NCI-H524 (cell line): ENCODE data around the gene VIPR2.
"Not testable (repeated sequence)": the region's sequence is repeated elsewhere in the genome, so short reads cannot be mapped to it uniquely, and the experiment has no call there.

Experiments used
- DNase-seq, 2 experiments: peaks; one replicate each; lab custom pipeline; 2025; lab: John Stamatoyannopoulos, UW

The VIPR2 gene

DNA sequence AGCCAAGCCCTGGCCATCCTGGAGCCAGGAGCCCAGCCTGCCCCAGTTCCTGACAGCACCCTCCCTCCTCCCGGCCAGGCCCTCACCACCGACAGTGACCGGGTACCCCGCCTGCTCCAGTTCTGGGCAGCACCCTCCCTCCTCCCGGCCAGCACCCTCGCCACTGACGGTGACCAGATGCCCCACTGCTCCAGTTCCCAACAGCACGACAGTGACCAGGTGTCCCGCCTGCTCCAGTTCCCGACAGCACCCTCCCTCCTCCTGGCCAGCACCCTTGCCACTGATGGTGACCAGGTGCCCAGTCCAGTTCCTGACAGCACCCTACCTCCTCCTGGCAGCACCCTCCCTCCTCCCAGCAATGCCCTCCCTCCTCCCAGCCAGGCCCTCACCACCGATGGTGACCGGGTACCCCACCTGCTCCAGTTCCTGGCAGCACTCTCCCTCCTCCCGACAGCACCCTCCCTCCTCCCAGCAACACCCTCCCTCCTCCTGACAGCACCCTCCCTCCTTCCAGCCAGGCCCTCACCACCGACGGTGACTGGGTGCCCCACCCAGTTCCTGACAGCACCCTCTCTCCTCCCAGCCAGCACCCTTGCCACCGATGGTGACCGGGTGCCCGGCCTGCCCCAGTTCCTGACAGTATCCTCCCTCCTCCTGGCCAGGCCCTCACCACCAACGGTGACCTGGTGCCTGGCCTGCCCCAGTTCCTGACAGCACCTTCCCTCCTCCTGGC is 40.3 kb downstream of the VIPR2 start:
- no peak for DNase-seq

DNA sequence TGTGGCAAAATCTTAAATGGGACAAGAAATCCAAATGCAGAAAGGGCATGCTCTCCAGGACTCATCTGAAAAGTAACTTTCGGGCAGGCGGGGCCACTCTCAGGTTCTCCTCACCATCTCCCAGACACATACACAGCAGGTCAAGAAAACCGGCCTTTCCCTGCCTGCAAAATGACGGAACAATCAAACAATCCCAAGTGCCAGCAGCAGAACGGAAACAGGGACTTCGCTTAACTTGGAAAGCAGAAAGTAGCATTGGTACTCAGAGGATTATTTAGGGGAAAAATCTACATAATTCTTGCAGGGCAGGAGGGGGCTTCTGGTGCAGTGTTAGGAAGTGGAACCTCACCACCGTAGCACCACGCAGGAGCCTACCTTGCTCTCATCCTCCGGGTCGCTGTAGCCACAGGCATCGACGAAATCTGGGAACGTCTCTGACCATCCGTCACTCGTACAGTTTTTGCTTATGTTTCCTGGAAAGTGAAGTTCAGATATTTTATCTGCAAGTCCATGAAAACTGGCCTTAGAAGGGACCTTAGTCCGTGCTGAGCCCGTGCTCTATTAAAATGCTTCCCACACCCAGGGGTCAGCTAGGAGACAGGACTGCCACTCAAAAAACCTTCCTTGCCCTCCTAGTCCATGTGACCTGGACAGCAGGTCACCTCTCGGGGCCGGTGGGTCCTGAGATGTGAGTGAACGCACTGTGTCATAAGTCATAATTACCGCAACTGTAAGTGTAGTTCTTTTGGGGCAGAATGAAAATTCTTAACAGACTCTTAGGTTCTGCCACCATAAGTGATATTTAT is 41.1 kb downstream of the VIPR2 start:
- no peak for DNase-seq

DNA sequence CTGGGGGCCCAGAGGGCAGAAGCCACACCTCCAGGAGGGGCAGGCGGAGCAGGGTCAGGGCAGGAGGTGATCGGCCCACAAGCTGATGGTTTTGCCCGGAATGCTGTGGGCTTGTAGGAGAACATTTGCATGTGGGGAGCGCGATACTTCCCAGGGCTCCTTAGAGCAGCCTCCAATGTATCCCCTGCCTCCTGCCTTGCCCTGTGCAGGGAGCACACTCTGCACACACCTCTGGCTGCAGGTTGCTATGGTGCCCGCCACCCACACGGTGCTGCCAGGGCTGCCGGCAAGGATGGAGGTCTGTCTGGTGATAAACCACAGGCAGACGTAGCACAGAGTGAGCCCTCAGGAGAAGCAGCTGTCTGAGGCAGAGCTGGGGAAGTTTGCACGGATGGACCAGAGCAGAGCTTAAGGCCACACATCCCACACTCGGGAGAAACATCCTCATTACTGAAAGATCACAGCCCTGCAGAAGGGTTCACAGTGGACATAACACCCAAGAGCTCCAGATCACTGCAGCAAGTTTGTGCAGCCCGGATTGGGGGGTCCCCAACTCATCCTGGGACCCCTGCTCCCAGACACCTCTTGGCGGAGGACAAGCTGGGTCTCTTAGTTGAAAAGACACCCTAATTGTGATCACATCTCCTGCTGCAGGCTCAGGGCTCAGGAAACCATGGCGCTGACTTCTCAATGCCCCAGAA is 41.8 kb downstream of the VIPR2 start:
- DNase-seq = no peak

DNA sequence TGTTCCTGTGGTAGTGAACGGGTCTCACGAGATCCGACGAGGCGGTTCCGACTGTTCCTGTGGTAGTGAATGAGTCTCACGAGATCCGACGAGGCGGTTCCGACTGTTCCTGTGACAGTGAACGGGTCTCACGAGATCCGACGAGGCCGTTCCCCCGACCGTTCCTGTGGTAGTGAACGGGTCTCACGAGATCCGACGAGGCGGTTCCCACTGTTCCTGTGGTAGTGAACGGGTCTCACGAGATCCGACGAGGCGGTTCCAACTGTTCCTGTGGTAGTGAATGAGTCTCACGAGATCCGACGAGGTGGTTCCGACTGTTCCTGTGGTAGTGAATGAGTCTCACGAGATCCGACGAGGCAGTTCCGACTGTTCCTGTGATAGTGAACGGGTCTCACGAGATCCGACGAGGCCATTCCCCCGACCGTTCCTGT is 43.0 kb downstream of the VIPR2 start:
- DNase-seq = not testable (repeated sequence)

DNA sequence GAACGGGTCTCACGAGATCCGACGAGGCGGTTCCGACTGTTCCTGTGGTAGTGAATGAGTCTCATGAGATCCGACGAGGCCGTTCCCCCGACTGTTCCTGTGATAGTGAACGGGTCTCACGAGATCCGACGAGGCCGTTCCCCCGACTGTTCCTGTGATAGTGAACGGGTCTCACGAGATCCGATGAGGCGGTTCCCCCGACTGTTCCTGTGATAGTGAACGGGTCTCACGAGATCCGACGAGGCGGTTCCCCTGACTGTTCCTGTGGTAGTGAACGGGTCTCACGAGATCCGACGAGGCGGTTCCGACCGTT is 43.6 kb downstream of the VIPR2 start:
- not testable (repeated sequence) for DNase-seq

DNA sequence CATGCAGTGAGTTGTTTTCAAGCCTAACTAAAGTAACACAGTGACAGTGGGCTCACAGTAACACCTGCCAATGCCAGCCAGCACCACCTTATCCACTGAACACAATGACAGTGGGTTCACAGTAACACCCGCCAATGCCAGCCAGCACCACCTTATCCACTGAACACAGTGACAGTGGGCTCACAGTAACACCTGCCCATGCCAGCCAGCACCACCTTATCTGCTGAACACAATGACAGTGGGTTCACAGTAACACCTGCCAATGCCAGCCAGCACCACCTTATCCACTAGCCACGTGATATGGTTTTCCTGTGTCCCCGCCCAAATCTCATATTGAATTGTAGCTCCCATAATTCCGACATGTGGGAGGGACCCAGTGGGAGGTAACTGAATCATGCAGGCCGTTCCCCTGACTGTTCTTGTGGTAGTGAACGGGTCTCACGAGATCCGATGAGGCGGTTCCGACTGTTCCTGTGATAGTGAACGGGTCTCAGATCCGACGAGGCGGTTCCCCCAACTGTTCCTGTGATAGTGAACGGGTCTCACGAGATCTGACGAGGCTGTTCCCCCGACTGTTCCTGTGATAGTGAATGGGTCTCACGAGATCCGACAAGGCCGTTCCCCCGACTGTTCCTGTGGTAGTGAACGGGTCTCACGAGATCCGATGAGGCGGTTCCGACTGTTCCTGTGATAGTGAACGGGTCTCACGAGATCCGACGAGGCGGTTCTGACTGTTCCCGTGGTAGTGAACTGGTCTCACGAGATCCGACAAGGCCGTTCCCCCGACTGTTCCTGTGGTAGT is 44.2 kb downstream of the VIPR2 start:
- not testable (repeated sequence) for DNase-seq

DNA sequence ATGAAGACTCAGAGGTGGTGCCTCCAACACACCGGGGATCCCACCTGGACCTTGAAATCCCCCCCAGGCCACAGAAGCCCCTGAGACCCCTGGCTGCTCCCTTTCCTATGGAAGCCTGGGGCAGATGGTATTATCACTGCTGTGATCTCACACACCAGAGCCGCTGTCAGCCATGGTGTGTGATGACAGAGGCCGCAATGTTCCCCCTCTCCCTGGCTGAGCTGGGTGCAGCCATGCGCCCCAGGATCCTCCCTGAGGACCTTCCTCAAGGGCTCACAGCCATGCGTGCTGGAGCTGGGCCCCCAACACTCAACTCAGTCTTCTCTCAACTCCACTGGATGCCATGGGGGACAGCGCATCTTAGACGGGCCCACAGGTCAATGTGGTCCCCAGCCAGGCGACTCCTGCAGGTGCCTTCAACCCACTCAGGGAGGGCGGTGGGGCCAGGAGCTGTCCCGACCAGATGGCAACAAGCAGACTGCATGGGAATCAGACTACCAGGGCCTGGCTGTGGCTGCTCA is 44.9 kb downstream of the VIPR2 start:
- no peak for DNase-seq

DNA sequence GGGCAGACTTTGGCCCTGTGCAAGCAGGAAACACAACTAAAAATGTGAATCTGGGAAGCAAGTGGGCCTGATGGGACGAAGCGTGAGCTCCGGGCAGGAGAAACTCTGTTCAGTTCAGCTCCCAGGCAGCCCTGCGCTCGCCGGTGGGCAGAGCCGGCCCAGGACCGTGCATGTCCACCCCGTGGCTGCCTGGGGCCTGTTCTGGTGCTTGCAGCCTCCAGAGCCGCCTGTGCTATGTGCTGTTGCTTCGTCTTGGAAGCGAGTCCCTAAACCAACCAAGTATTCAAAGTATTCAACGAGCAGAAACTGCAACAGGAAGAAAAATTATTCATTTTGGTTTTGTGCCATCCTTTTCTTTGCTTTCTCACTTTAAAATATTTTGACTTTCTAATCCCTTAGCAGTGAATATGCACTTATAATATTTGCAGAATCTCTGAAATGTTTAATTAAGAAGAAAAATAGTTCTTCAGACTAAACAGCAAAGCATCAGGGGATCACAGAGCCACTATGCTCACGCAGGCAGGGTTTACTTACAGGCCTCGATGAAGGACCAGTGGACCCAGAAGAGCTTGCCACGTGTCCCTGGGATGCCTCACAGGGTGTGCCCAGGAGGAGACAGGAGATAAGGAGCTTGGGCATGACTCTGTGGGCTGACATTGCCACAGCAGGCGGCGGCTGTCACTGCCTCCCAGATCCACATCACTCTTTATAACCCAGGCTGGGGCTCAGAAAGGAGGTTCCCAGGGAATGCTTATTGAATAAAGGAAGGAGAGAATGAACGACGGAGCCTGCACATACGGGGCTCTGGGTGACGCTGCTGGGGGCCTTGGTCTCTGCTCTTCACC is 45.6 kb downstream of the VIPR2 start:
- no peak for DNase-seq

DNA sequence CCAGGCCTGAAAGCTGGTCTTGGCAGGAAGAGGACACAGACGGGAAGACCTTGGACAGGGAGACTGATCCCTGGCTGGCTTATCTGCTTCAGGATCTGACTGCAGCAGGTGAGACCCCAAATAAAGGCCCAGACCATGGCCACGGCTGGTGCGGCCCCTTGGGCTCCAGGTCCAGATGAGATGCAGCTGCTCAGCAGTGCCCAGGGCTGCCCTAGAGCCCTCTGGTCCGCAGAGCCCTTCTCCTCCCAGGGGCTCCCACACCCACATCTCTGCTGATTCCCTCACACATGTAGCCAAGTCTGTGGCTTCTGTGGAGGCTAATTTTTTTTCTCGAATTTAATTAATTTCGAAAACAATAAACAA is 46.3 kb downstream of the VIPR2 start:
- DNase-seq = no peak

DNA sequence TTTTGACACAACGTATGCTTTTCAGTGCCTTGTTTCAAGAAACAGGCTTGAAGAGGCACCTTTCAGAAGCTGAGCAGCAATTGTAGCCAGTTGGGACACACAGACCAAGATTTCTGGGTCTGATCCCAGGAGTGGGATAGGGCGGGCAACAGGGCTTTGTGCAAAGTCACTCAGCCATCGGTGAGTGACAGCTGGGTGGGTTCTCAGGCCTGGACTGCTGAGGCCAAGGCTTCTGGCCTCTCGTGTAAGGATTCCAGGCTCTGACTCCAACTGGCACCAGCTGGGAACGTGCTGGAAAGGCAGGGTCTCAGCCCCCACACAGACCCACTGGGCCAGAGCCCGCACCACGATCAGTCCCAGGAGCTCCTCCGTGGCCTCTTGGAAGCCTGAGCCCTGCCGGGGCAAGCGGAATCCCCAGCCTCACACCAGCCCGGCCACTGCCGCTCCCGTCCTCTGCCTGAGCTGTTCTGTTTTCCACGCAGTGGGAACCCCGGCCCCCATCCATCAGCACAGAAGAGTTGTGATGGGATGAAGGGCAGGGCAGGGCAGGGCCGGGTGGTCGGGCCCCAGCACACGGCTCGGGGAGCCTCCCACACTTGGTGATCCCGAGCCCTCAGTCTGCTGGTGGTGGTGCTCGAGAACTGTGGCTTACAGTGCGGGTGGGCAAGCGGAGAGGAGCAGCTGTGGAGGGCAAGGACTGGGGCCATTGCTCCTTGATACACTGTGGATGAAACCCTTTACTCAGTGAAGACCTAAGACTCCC is 46.8 kb downstream of the VIPR2 start:
- DNase-seq = no peak

DNA sequence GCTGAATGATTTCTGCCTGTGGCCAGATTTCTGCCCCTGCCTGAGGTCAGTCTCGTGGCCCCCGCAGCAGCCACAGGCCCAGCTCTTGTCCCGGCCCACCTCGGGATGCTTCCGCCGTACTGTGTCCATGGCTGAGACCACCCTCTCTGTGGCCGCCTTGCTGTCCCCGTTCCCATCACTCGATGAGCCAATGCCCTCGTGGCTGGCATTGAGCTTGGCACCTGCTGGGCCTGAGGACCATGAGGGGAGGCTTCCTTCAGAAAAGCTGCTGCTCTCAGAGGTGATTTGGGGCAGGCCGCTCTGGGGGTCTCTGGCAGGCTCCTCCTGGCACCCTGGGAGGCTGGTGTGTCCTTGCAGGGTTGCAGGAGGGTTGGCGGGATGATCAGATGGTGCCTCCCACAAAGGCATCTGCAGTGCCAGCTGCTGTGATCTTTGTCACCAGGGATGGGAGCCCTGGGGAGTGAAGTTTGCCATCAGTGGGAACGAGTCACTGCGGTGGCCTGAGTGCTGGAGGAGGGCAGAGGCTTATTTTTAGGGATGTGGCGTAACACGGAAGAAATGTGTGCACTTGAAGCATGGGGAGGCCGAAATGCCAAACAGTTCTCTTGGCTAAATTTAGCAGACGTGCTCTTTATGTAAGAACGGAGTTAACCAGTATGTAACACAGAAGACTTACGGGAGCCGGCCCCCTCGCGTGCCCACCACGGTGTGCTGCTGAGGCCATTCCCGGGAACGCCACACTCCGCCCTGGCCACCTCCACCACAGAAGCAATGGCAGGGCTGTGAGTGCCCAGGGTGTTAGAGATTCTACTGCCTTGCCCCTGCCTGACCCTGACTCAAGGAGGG is 47.7 kb downstream of the VIPR2 start:
- DNase-seq = peak in 1 of 2 experiments; percentile 53

DNA sequence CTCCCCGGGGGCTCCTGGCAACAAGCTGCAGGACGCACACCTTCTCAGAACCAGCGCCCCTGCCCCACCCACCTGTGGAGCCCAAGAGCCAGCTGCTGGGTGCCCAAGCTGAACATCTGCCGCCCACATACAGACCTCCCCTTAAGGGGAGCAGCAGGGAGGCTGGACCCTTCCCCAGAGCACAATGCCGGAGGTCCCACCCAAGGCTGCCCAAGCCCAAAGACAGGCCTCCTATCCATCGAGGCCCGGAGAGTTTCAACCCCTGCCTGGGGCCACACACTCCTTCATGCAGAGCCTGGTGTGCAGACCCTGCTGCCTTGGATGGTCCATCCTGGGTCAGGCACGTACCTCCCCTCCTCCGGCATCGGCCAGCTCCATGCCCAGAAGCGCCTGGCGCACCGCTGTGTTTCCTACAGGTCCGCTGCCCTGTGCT is 48.7 kb downstream of the VIPR2 start:
- no peak for DNase-seq

DNA sequence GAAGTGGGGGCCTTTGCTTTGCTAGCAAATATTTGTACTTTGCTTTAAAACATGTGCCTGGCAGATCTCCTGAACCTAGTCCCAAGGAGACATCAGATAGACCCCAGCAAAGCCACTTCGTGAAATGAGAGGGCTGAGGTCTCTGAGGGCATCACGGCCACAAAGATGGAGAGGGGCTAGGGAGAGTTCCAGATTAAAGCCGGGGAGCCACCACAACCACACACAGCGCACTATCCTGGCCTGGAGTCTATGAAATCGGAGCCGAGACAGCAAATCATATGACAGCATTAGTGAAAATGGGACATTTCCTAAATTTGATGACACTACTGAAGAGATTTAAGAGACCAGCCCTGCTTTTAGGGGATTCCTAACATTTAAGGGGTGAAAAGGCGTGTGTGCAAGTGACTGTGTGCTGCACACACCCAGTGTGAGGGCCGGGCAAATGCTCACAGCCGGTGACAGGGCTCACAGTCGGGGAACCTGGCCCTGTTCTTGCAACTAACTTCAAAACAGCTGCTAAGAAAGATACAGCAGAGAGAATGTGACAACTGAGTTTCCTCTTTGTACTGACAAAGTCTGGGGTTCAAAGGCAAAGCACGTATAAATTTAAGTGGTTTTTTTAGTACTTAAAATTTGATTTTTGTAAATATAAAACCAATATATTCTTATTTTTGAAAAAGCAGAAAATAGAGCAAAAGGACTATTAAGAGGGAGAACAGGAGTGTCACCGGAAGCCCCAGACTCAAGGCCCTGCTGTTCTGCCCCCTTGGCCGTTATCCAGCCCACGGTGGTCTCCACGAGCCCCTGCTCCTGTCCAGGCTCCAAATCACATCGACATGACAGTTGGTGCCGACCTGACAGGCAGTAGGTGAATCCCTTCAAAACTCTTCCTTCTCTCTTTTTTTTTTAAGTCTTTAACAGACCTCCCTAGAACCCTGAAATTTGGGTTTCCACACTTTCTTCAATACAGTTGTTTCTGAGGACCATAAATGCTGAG is 49.5 kb downstream of the VIPR2 start:
- no peak for DNase-seq

DNA sequence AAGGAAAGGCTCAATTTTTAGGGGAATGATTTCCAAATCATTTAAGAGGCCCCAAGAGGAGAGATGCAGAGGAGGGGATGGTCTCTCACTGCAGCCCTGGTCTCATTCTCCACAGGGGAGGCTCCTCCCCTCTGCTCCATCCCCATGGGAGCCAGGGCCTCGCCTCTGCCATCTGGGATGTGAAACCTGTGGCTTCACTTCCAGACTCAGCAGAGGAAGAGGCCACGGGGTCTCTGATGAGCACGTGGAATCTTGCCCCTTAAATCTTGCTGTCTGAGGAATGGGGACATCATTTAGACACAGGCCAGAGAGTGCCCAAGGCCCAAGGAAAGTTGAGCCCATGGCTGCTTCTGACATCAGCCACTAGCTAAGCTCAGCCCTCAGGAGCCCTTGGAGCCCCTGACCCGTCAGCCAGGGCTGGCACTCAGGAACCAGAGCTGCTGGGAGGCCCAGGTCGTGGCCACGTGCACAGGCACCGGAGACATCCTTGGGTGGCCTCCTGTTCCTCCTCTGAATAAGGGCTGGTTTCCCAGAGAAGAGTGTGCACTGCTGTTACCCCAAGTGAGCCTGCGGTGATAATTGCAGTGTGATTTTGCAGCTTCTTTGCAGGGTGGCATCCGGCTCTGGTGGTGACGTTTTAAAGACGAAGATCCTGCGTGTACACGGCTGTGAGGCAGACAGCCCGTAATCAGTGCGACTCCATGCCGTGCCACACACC is 50.5 kb downstream of the VIPR2 start:
- peak; percentile 48 to 80 for DNase-seq

DNA sequence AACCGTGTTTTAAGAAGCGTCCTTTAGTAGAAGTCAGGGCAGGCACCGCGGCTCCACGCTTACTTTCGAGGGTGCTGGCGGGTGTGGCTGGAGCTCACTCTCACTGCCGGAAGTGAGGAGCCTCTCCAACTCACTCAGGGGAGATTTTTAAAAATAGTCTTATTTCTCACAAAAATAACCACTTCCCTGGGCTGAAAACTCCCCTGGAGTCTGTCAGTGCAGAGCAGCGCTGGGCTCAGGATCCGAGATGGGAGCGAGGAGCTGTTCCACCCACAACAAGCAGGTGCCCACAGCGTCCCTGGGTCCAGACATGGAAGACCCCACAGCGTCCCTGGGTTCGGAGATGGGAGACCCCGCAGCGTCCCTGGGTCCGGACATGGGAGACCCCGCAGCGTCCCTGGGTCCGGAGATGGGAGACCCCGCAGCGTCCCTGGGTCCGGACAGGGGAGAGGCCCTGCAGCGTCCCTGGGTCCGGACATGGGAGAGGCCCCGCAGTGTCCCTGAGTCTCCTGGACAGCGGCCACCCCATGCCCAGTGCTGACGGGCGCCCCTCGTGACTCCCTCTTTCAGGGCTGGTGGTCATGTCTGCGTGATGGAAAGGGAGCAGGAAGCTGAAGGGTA is 51.2 kb downstream of the VIPR2 start:
- no peak for DNase-seq

DNA sequence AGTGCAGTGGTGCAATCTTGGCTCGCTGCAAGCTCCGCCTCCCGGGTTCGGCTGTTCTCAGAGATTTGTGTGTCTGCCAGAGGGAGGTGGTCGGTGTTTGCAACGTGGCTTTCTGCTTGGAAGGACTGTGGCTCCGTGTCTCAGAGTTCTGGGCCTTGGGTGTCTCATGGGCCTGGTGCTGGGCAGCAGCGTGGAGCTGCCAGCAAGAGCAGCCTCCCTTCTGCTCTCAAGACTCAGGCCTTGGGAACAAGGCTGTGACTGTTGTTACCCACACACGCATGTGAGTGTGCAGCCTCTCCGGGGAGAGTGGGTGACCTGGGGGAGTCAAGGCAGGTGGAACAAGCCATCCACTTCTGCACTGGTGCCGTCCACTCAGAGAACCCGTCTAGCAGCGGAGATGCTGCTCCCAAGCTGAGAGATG is 52.0 kb downstream of the VIPR2 start:
- DNase-seq = no peak
